Measurements from ENCODE around the gene DISP3. TPM values are rescaled to one million over a fixed set of nuclear protein-coding genes. Genes with fewer than 3 reads are reported as not detected.

DISP3 gene
- total and polyA plus RNA-seq, 8 donors, result 0.13 to 6.7 (median 0.74) TPM

GRCh38 chr1:11516961-11517635 is 38.1 kb downstream of the DISP3 start:
- ATAC-seq (no peak), FAIRE-seq (no peak), DNase-seq (no peak)
- Histone ChIP-seq H3K4me1 (no peaks in the 10 kb centered on the region), H3K9me3 (no peaks in the 10 kb centered on the region), H3K36me3 (no peaks in the 10 kb centered on the region), H3K27me3 (no peaks in the 10 kb centered on the region), H3K27ac (no peak overlapping the region), H3K4me3 (no peak overlapping the region)
- TF ChIP-seq, protein P1, sequence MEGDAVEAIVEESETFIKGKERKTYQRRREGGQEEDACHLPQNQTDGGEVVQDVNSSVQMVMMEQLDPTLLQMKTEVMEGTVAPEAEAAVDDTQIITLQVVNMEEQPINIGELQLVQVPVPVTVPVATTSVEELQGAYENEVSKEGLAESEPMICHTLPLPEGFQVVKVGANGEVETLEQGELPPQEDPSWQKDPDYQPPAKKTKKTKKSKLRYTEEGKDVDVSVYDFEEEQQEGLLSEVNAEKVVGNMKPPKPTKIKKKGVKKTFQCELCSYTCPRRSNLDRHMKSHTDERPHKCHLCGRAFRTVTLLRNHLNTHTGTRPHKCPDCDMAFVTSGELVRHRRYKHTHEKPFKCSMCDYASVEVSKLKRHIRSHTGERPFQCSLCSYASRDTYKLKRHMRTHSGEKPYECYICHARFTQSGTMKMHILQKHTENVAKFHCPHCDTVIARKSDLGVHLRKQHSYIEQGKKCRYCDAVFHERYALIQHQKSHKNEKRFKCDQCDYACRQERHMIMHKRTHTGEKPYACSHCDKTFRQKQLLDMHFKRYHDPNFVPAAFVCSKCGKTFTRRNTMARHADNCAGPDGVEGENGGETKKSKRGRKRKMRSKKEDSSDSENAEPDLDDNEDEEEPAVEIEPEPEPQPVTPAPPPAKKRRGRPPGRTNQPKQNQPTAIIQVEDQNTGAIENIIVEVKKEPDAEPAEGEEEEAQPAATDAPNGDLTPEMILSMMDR (IDR thresholded peaks at IDR 0.05), result no peak
- intact Hi-C loops (cut with DNase I), result no loop called here
- 71 to 80% methylated on average over 9 of the region's 9 CpGs for WGBS, 2 donors

GRCh38 chr1:11518016-11518701 is 39.2 kb downstream of the DISP3 start:
- TF ChIP-seq, protein P1 (IDR thresholded peaks at IDR 0.05), result no peak
- FAIRE-seq, result no peak
- no peak for ATAC-seq
- Histone ChIP-seq H3K27me3 (no peaks in the 10 kb centered on the region), H3K4me3 (no peak overlapping the region), H3K27ac (no peak overlapping the region), H3K36me3 (no peaks in the 10 kb centered on the region), H3K4me1 (no peaks in the 10 kb centered on the region), H3K9me3 (no peaks in the 10 kb centered on the region)
- DNase-seq, result no peak
- intact Hi-C loops (cut with DNase I), result no loop called here
- WGBS, 2 donors, result 65 to 75% methylated on average over 16 of the region's 16 CpGs

GRCh38 chr1:11518791-11519628 is 40.1 kb downstream of the DISP3 start:
- no peak overlapping the region for H3K4me3 ChIP-seq
- FAIRE-seq, result no peak
- ATAC-seq, result no peak
- no peaks in the 10 kb centered on the region for H3K36me3 ChIP-seq
- WGBS, 2 donors, result 58 to 74% methylated on average over 18 of the region's 18 CpGs
- H3K9me3 ChIP-seq, result no peaks in the 10 kb centered on the region
- no peak overlapping the region for H3K27ac ChIP-seq
- TF ChIP-seq, protein P1 (IDR thresholded peaks at IDR 0.05), result no peak
- intact Hi-C loops (cut with DNase I), result no loop called here
- DNase-seq, result no peak
- no peaks in the 10 kb centered on the region for H3K27me3 ChIP-seq
- H3K4me1 ChIP-seq, result no peaks in the 10 kb centered on the region

GRCh38 chr1:11519629-11520031 is 40.7 kb downstream of the DISP3 start:
- intact Hi-C loops (cut with DNase I), result no loop called here
- 66 to 79% methylated on average over 13 of the region's 13 CpGs for WGBS, 2 donors
- ATAC-seq (no peak), FAIRE-seq (no peak), DNase-seq (no peak)
- TF ChIP-seq, protein P1 (IDR thresholded peaks at IDR 0.05), result no peak
- Histone ChIP-seq H3K27me3 (no peaks in the 10 kb centered on the region), H3K4me3 (no peak overlapping the region), H3K4me1 (no peaks in the 10 kb centered on the region), H3K27ac (no peak overlapping the region), H3K9me3 (no peaks in the 10 kb centered on the region), H3K36me3 (no peaks in the 10 kb centered on the region)

Data from pancreas (tissue), 10 donors.